Keratinocyte (primary cell): Measurements from ENCODE around the gene EPC2. TPM values are rescaled to one million over a fixed set of nuclear protein-coding genes. Genes with fewer than 3 reads are reported as not detected.

Experiments used
- DNase-seq: peaks from one replicate; pipeline ENCODE4 v3.0.0-alpha.2; 2011; ENCODE audit warnings: low read depth, missing footprints, low spot score
- FAIRE-seq: peaks from 2 replicates; lab custom pipeline; 2011; peaks lifted over from hg19 to GRCh38; lab: Jason Lieb, UNC
- H2AFZ ChIP-seq: 2 replicates; pipeline ENCODE4 v1.6.0; 2012; ENCODE audit warnings: low read length, control low read depth, inconsistent platforms; ENCODE audit not compliant: control insufficient read depth
- H3K27ac ChIP-seq: 2 replicates; pipeline ENCODE4 v1.5.1; 2011; ENCODE audit warnings: low read length; ENCODE audit not compliant: control insufficient read depth, insufficient read depth
- H3K27me3 ChIP-seq: 3 replicates; pipeline ENCODE4 v1.6.0; 2011; ENCODE audit warnings: low read length; ENCODE audit not compliant: control insufficient read depth, insufficient read depth; ENCODE audit errors: extremely low read depth
- H3K36me3 ChIP-seq, 2 experiments: 2 replicates in 1 of 2; 3 replicates in 1 of 2; pipeline ENCODE4 v1.5.1; 2011; ENCODE audit warnings: low read length in 2 of 2, mild to moderate bottlenecking in 1 of 2; ENCODE audit not compliant: control insufficient read depth in 2 of 2, insufficient read depth in 2 of 2; ENCODE audit errors: extremely low read depth in 1 of 2
- H3K4me1 ChIP-seq: 3 replicates; pipeline ENCODE4 v1.5.1; 2011; ENCODE audit warnings: low read length; ENCODE audit not compliant: control insufficient read depth, insufficient read depth; ENCODE audit errors: extremely low read depth
- H3K4me2 ChIP-seq: 3 replicates; pipeline ENCODE4 v1.6.0; 2011; ENCODE audit warnings: low read depth, low read length; ENCODE audit not compliant: control insufficient read depth, insufficient read depth; ENCODE audit errors: extremely low read depth
- H3K4me3 ChIP-seq, 3 experiments: fragments of 200-600 bp in 1 of 3; sonication (generic) in 1 of 3; 2 replicates in 2 of 3; 3 replicates in 1 of 3; pipeline ENCODE4 v1.5.1; 2011 to 2016; ENCODE audit warnings: low read length in 3 of 3, mild to moderate bottlenecking in 3 of 3, control low read depth in 2 of 3, inconsistent platforms in 1 of 3, low read depth in 1 of 3, mixed read lengths in 1 of 3, mixed run types in 1 of 3, moderate library complexity in 1 of 3; ENCODE audit not compliant: control insufficient read depth in 2 of 3, insufficient read depth in 2 of 3; ENCODE audit errors: extremely low read depth in 1 of 3
- H3K79me2 ChIP-seq: 2 replicates; pipeline ENCODE4 v1.6.0; 2012; ENCODE audit warnings: low read length; ENCODE audit not compliant: control insufficient read depth, insufficient read depth
- H3K9ac ChIP-seq: 3 replicates; pipeline ENCODE4 v1.6.0; 2011; ENCODE audit warnings: low read length; ENCODE audit not compliant: control insufficient read depth, insufficient read depth; ENCODE audit errors: extremely low read depth
- H3K9me1 ChIP-seq: 3 replicates; pipeline ENCODE4 v1.6.0; 2011; ENCODE audit warnings: low read length; ENCODE audit not compliant: control insufficient read depth, insufficient read depth; ENCODE audit errors: extremely low read depth
- H3K9me3 ChIP-seq: 2 replicates; pipeline ENCODE4 v1.5.1; 2012; ENCODE audit warnings: low read depth, low read length; ENCODE audit not compliant: control insufficient read depth
- H4K20me1 ChIP-seq: 3 replicates; pipeline ENCODE4 v1.6.0; 2011; ENCODE audit warnings: low read length; ENCODE audit not compliant: control insufficient read depth, insufficient read depth; ENCODE audit errors: extremely low read depth
- CTCF ChIP-seq, 3 experiments: IDR thresholded peaks in 1 of 3; conservative IDR thresholded peaks in 1 of 3; optimal IDR thresholded peaks in 1 of 3; 2 replicates in 2 of 3; 3 replicates in 1 of 3; pipeline versions ENCODE3 to v1.5.1; 2011; ENCODE audit warnings: low read length in 3 of 3, mild to moderate bottlenecking in 3 of 3, moderate library complexity in 2 of 3, control low read depth in 1 of 3, inconsistent platforms in 1 of 3; ENCODE audit not compliant: insufficient read depth in 2 of 3; ENCODE audit errors: extremely low read depth in 1 of 3
- EZH2 ChIP-seq: IDR thresholded peaks from one replicate; pipeline ENCODE4 v1.6.1; 2012; ENCODE audit warnings: inconsistent platforms, mild to moderate bottlenecking, low read length, moderate library complexity
- dilution Hi-C: fragments of 300-500 bp; cut with MboI; formaldehyde crosslinking; loops from one replicate; pipeline ENCODE4 v1.7.0; 2020; ENCODE audit warnings: low sequenced_read_pairs; ENCODE audit not compliant: extremely low pct_ligation_motif_present
- polyA plus RNA-seq, 5 experiments: library from polyadenylated mRNA; depleted of rRNA in 3 of 5; stranded (reverse) in 3 of 5; stranded (forward) in 1 of 5; unstranded in 1 of 5; fragments of >200 nt; gene quantifications; 1 replicate in 1 of 5; 2 replicates in 3 of 5; 3 replicates in 1 of 5; pipeline versions ENCODE4 v1.2.1 to v1.2.3, GENCODE V29; 2011 to 2012; ENCODE audit warnings: missing spikeins in 2 of 5, low read depth in 1 of 5, low replicate concordance in 1 of 5

EPC2 gene
- polyA plus RNA-seq, 1 donor (not counting 4 experiments of a cell fraction or from before 2014, with no cell fraction given): 13.1 TPM

DNA sequence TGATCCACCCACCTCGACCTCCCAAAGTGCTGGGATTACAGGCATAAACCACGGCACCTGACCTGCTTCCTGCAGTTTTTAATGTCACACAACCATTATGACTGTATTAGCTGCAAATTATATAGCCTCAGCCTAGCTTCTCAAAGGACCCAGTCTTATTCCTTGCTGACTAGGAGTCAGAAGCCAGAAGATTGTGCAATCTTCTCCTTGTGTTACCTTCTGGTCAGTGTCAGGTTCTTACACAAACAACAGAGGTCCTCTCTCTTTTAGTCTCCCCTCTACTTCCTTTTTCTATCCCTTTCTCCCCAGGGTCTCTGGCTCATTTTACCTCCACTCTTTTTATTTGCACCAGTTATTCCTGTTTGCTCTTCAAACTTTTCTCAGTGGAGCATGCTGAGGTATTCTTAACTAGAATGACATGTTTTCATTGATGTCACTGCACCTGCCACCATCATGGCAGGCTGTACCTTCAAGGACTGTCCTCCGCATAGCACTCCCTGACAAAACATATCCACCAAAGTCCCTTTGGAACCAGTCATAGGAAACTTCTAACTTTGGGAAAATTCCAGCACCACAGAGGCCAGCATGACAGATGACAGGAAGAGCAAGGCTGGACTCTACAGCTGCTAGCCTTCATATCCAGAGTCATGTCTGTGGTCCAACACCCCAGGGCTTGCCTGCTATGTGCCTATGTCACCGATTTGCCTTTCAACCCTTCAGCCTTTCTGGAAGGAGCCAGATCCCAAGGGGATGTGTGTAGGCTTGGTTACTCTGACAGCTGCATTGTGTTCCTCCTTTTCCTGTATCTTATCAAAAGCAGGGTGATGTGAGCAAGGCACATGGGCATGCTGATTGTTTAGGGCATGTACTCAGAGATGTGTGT, 45.2 kb upstream of the EPC2 start:
- H3K79me2 ChIP-seq: no peaks in the 10 kb centered on the region
- no peaks in the 10 kb centered on the region for H3K9me1 ChIP-seq
- no peak overlapping the region for H3K4me2 ChIP-seq
- H3K27me3 ChIP-seq: no peaks in the 10 kb centered on the region
- TF ChIP-seq CTCF (optimal IDR thresholded peaks at IDR 0.05 in 1 of 3, IDR thresholded peaks at IDR 0.05 in 1 of 3, conservative IDR thresholded peaks at IDR 0.05 in 1 of 3; ENCODE audit: extremely low read depth in 1 of 3, insufficient read depth in 2 of 3, low read length in 3 of 3) (no peak), EZH2 (no peak)
- no peaks in the 10 kb centered on the region for H4K20me1 ChIP-seq
- no peak for FAIRE-seq
- dilution Hi-C loops: no loop called here
- H3K9me3 ChIP-seq: no peaks in the 10 kb centered on the region
- no peak overlapping the region for H3K9ac ChIP-seq
- H3K36me3 ChIP-seq: no peaks in the 10 kb centered on the region
- no peak overlapping the region for H2AFZ ChIP-seq
- peaks cover 12% of the 10 kb centered on the region for H3K4me1 ChIP-seq
- H3K4me3 ChIP-seq: no peak overlapping the region
- DNase-seq: no peak
- no peak overlapping the region for H3K27ac ChIP-seq

DNA sequence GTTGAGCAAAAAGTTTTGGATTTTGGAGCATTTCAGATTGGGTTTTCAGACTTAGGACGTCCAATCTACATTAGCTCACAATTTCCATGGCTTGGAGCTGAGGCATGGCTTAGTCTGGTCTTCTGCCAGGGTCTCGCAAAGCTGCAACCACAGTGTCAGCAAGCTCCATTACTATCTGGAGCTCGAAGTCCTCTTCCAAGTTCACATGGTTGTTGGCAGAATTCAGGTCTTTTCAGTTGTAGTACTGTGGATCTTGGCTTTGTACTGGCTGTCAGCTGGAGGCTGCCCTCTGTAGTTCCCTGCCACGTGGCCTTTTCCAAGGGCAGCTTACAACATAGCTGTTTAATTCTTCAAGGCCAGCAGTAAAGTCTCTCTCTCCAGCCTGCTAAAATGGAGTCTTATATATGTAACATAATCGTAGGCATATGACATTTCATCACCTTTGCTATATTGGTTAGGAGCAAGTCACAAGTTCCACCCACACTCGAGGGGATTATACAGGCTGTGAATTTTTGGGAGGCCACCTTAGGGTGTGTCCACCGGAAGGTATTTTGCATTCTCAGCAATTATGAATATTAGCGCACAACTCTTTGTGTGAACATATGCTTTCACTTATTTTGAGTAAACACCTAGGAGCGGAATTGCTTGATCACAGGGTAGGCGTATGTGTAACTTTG, 41.5 kb upstream of the EPC2 start:
- Histone ChIP-seq H3K36me3 (no peaks in the 10 kb centered on the region), H3K9me1 (no peaks in the 10 kb centered on the region), H4K20me1 (no peaks in the 10 kb centered on the region), H3K4me3 (no peak overlapping the region), H3K9ac (no peak overlapping the region), H3K27ac (no peak overlapping the region), H2AFZ (no peak overlapping the region), H3K4me2 (no peak overlapping the region), H3K4me1 (peaks cover 3% of the 10 kb centered on the region), H3K9me3 (no peaks in the 10 kb centered on the region), H3K79me2 (no peaks in the 10 kb centered on the region), H3K27me3 (no peaks in the 10 kb centered on the region)
- DNase-seq (no peak), FAIRE-seq (no peak)
- TF ChIP-seq EZH2 (no peak), CTCF (optimal IDR thresholded peaks at IDR 0.05 in 1 of 3, IDR thresholded peaks at IDR 0.05 in 1 of 3, conservative IDR thresholded peaks at IDR 0.05 in 1 of 3; ENCODE audit: extremely low read depth in 1 of 3, insufficient read depth in 2 of 3, low read length in 3 of 3) (no peak)
- dilution Hi-C loops: no loop called here
